Liver (tissue), 9 donors: Measurements from ENCODE around the gene BTAF1. TPM values are rescaled to one million over a fixed set of nuclear protein-coding genes. Genes with fewer than 3 reads are reported as not detected.
"Not testable (repeated sequence)": the region's sequence is repeated elsewhere in the genome, so short reads cannot be mapped to it uniquely, and the experiment has no call there.

Experiments used
- DNase-seq: peaks from one replicate; pipeline ENCODE4 v3.0.0-alpha.2; 2017; ENCODE audit warnings: low spot score
- H3K27ac ChIP-seq, 2 donors: one replicate each; pipeline ENCODE4 v1.7.0; 2013; ENCODE audit warnings: inconsistent platforms in 2 of 2, low read length in 2 of 2, control low read depth in 1 of 2, low read depth in 1 of 2, mild to moderate bottlenecking in 1 of 2
- H3K27me3 ChIP-seq, 4 donors: one replicate each; pipeline versions ENCODE4 v1.6.1 to v1.7.0; 2013; ENCODE audit warnings: low read length in 3 of 4, inconsistent platforms in 1 of 4, mild to moderate bottlenecking in 1 of 4, moderate library complexity in 1 of 4; ENCODE audit not compliant: control insufficient read depth in 4 of 4, insufficient read depth in 4 of 4
- H3K36me3 ChIP-seq, 4 donors: one replicate each; pipeline versions ENCODE4 v1.6.1 to v1.7.0; 2013; ENCODE audit warnings: low read length in 3 of 4, mild to moderate bottlenecking in 3 of 4, low read depth in 1 of 4, moderate library complexity in 1 of 4; ENCODE audit not compliant: control insufficient read depth in 4 of 4, insufficient read depth in 3 of 4
- H3K4me1 ChIP-seq, 4 donors: one replicate each; pipeline versions ENCODE4 v1.6.1 to v1.7.0; 2013; ENCODE audit warnings: low read length in 3 of 4, mild to moderate bottlenecking in 3 of 4, moderate library complexity in 1 of 4; ENCODE audit not compliant: control insufficient read depth in 4 of 4, insufficient read depth in 4 of 4
- H3K4me3 ChIP-seq, 3 donors: one replicate each; pipeline versions ENCODE4 v1.6.1 to v1.7.0; 2013; ENCODE audit warnings: low read length in 3 of 3, control low read depth in 1 of 3, low read depth in 1 of 3, mild to moderate bottlenecking in 1 of 3
- H3K9ac ChIP-seq, 2 donors: one replicate each; pipeline ENCODE4 v1.7.0; 2013; ENCODE audit warnings: low read length in 2 of 2, mild to moderate bottlenecking in 2 of 2, moderate library complexity in 2 of 2, control low read depth in 1 of 2, low read depth in 1 of 2
- H3K9me3 ChIP-seq, 4 donors: one replicate each; pipeline versions ENCODE4 v1.6.1 to v1.7.0; 2013; ENCODE audit warnings: low read length in 3 of 4; ENCODE audit not compliant: control insufficient read depth in 4 of 4
- EGR1 ChIP-seq, 2 donors: IDR thresholded peaks; 2 replicates each; pipeline ENCODE4 v1.6.1; 2016 to 2018; ENCODE audit warnings: antibody characterized with exemption in 2 of 2, low read depth in 2 of 2
- FOXA1 ChIP-seq: IDR thresholded peaks from 2 replicates; pipeline ENCODE4 v1.6.1; 2016; ENCODE audit warnings: antibody characterized with exemption
- FOXA2 ChIP-seq: IDR thresholded peaks from 2 replicates; pipeline ENCODE4 v1.6.1; 2016; ENCODE audit warnings: antibody characterized with exemption
- HNF4A ChIP-seq, 2 donors: conservative IDR thresholded peaks; 2 replicates each; pipeline ENCODE4 v1.6.1; 2016; ENCODE audit warnings: antibody characterized with exemption in 2 of 2, mild to moderate bottlenecking in 2 of 2
- HNF4G ChIP-seq: IDR thresholded peaks from 2 replicates; pipeline ENCODE4 v1.6.1; 2016; ENCODE audit warnings: antibody characterized with exemption
- MAX ChIP-seq: IDR thresholded peaks from 2 replicates; pipeline ENCODE4 v1.6.1; 2016; ENCODE audit warnings: antibody characterized with exemption
- NR2F2 ChIP-seq: IDR thresholded peaks from 2 replicates; pipeline ENCODE4 v1.6.1; 2016; ENCODE audit warnings: antibody characterized with exemption
- RXRA ChIP-seq, 2 donors: IDR thresholded peaks; 2 replicates each; pipeline ENCODE4 v1.6.1; 2017 to 2018; ENCODE audit warnings: antibody characterized with exemption in 2 of 2, mild to moderate bottlenecking in 1 of 2
- SP1 ChIP-seq: IDR thresholded peaks from 2 replicates; pipeline ENCODE4 v1.6.1; 2018; ENCODE audit warnings: antibody characterized with exemption, mild to moderate bottlenecking
- TAF1 ChIP-seq: conservative IDR thresholded peaks from 2 replicates; pipeline ENCODE4 v1.6.1; 2016; ENCODE audit warnings: antibody characterized with exemption, mild to moderate bottlenecking
- YY1 ChIP-seq: IDR thresholded peaks from 2 replicates; pipeline ENCODE4 v1.6.1; 2016; ENCODE audit warnings: antibody characterized with exemption, mild to moderate bottlenecking
- WGBS: extraction: QIAGEN DNeasy Blood & Tissue Kit; methylation state at CpG from one replicate; pipeline ENCODE4 v1.1.7; 2013; 5-methylcytosine and 5-hydroxymethylcytosine counted together
- polyA plus RNA-seq, 2 donors: library from polyadenylated mRNA; stranded (reverse) in 1 of 2; unstranded in 1 of 2; fragments of 200-250 nt in 1 of 2; fragments of >200 nt in 1 of 2; fragmentation: Nextera tagmentation in 1 of 2; extraction: Ambion mirVana in 1 of 2; gene quantifications; one replicate each; pipeline versions ENCODE4 v1.2.1 to v1.2.3, GENCODE V29; 2013 to 2015
- total RNA-seq, 2 donors: library from RNA; depleted of rRNA; stranded (reverse); fragments of >200 nt; gene quantifications; one replicate each; pipeline ENCODE4 v1.2.3, GENCODE V29; 2014
- TF ChIP-seq, protein P1 (sequence below): IDR thresholded peaks from 2 replicates; pipeline ENCODE4 v1.6.1; 2016; ENCODE audit warnings: antibody characterized with exemption
- TF ChIP-seq, protein P2 (sequence below): fragments of 150-350 bp; IDR thresholded peaks from 2 replicates; pipeline ENCODE4 v1.5.1; 2017; ENCODE audit warnings: improper control_type of control experiment, low read depth, low read length; ENCODE audit not compliant: missing input control
- TF ChIP-seq, protein P3 (sequence below): IDR thresholded peaks from 2 replicates; pipeline ENCODE4 v1.6.1; 2016; ENCODE audit warnings: antibody characterized with exemption
- donor health status: healthy.
- donor health status: healthy.
- donor health status: healthy.
- donor health status: healthy.
- donor health status: healthy.

The BTAF1 gene
- total and polyA plus RNA-seq, 4 donors: 5.9 to 49.6 (median 18.0) TPM

- no peak for DNase-seq
- H3K9ac ChIP-seq: no peak overlapping the region
- TF ChIP-seq EGR1 (IDR thresholded peaks at IDR 0.05; ENCODE audit: low read depth in 2 of 2): no peak
- TF ChIP-seq, protein P1, sequence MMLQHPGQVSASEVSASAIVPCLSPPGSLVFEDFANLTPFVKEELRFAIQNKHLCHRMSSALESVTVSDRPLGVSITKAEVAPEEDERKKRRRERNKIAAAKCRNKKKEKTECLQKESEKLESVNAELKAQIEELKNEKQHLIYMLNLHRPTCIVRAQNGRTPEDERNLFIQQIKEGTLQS: no peak
- no peak for TF ChIP-seq HNF4G
- TF ChIP-seq YY1: no peak
- no peak for TF ChIP-seq RXRA (IDR thresholded peaks at IDR 0.05)
- no peak for TF ChIP-seq MAX
- TF ChIP-seq NR2F2: no peak
- no peak for TF ChIP-seq TAF1
- TF ChIP-seq FOXA1: no peak
- no peak for TF ChIP-seq HNF4A (conservative IDR thresholded peaks at IDR 0.05)
- no peak for TF ChIP-seq SP1
- TF ChIP-seq, protein P2, sequence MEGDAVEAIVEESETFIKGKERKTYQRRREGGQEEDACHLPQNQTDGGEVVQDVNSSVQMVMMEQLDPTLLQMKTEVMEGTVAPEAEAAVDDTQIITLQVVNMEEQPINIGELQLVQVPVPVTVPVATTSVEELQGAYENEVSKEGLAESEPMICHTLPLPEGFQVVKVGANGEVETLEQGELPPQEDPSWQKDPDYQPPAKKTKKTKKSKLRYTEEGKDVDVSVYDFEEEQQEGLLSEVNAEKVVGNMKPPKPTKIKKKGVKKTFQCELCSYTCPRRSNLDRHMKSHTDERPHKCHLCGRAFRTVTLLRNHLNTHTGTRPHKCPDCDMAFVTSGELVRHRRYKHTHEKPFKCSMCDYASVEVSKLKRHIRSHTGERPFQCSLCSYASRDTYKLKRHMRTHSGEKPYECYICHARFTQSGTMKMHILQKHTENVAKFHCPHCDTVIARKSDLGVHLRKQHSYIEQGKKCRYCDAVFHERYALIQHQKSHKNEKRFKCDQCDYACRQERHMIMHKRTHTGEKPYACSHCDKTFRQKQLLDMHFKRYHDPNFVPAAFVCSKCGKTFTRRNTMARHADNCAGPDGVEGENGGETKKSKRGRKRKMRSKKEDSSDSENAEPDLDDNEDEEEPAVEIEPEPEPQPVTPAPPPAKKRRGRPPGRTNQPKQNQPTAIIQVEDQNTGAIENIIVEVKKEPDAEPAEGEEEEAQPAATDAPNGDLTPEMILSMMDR: no peak
- no peak for TF ChIP-seq FOXA2
- no peaks in the 10 kb centered on the region for H3K4me1 ChIP-seq
- H3K9me3 ChIP-seq: no peaks in the 10 kb centered on the region
- H3K27me3 ChIP-seq: no peaks in the 10 kb centered on the region
- no peak overlapping the region for H3K4me3 ChIP-seq
- no peak overlapping the region for H3K27ac ChIP-seq
- peaks cover 6 to 68% (median 48%) of the 10 kb centered on the region in 4 donors for H3K36me3 ChIP-seq
- 90% methylated on average over 4 of the region's 4 CpGs for WGBS
These were observed 103.6 kb downstream of the BTAF1 start for GRCh38 chr10:92027141-92027540.

- TF ChIP-seq HNF4A (conservative IDR thresholded peaks at IDR 0.05): no peak
- no peak for TF ChIP-seq TAF1
- TF ChIP-seq HNF4G: no peak
- TF ChIP-seq, protein P3, sequence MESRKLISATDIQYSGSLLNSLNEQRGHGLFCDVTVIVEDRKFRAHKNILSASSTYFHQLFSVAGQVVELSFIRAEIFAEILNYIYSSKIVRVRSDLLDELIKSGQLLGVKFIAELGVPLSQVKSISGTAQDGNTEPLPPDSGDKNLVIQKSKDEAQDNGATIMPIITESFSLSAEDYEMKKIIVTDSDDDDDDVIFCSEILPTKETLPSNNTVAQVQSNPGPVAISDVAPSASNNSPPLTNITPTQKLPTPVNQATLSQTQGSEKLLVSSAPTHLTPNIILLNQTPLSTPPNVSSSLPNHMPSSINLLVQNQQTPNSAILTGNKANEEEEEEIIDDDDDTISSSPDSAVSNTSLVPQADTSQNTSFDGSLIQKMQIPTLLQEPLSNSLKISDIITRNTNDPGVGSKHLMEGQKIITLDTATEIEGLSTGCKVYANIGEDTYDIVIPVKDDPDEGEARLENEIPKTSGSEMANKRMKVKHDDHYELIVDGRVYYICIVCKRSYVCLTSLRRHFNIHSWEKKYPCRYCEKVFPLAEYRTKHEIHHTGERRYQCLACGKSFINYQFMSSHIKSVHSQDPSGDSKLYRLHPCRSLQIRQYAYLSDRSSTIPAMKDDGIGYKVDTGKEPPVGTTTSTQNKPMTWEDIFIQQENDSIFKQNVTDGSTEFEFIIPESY: no peak
- peaks cover 4 to 40% (median 27%) of the 10 kb centered on the region in 4 donors for H3K36me3 ChIP-seq
- no peak for DNase-seq
- no peak overlapping the region for H3K4me3 ChIP-seq
- no peaks in the 10 kb centered on the region for H3K9me3 ChIP-seq
- no peaks in the 10 kb centered on the region for H3K4me1 ChIP-seq
- 87% methylated on average over 3 of the region's 3 CpGs for WGBS
- H3K27ac ChIP-seq: no peak overlapping the region
- H3K9ac ChIP-seq: no peak overlapping the region
- H3K27me3 ChIP-seq: no peaks in the 10 kb centered on the region
These were observed 108.0 kb downstream of the BTAF1 start for GRCh38 chr10:92031580-92031979.

DNA sequence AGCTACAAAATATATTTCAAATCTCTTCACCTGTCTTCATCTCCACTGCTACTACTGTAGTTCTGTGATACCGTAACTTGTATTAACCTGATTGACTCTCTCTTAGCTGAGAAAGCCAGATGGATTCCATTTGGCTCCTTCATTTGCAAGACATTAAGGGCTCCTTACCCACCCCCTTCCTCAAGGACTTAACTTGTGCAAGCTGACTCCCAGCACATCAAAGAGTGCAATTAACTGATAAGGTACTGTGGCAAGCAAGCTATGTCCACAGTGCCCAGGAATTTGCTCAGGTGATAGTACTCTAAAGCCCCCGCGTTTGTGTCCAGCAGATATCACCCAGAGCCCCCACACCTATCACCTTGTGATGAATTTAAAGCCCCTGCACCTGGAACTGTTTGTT is 109.5 kb downstream of the BTAF1 start:
- not testable (repeated sequence) for H3K9ac ChIP-seq, H3K9me3 ChIP-seq, H3K27ac ChIP-seq, H3K4me3 ChIP-seq, H3K4me1 ChIP-seq, H3K27me3 ChIP-seq, DNase-seq
- H3K36me3 ChIP-seq: peaks cover 1 to 25% (median 15%) of the 10 kb centered on the region in 4 donors
- WGBS: 87% methylated on average over 3 of the region's 3 CpGs
